Nephron (organoid): ENCODE results near the gene GALP.
"Not testable (repeated sequence)": the region's sequence is repeated elsewhere in the genome, so short reads cannot be mapped to it uniquely, and the experiment has no call there.

Experiments
- H3K27ac Mint-ChIP-seq, 3 experiments: 2 replicates each; pipeline ENCODE4 v1.8.0; 2020; ENCODE audit warnings: mixed read lengths in 3 of 3, mild to moderate bottlenecking in 2 of 3, moderate library complexity in 1 of 3
- H3K27me3 Mint-ChIP-seq: 2 replicates; pipeline ENCODE4 v1.8.0; 2021; ENCODE audit warnings: low read depth, mild to moderate bottlenecking, moderate library complexity, mixed read lengths
- H3K36me3 Mint-ChIP-seq: 2 replicates; pipeline ENCODE4 v1.8.0; 2020; ENCODE audit warnings: low read depth, mixed read lengths
- H3K4me1 Mint-ChIP-seq: 2 replicates; pipeline ENCODE4 v1.8.0; 2020; ENCODE audit warnings: mixed read lengths
- H3K4me3 Mint-ChIP-seq, 3 experiments: 2 replicates each; pipeline ENCODE4 v1.8.0; 2020; ENCODE audit warnings: mild to moderate bottlenecking in 3 of 3, mixed read lengths in 3 of 3, moderate library complexity in 2 of 3
- H3K9me3 Mint-ChIP-seq: 2 replicates; pipeline ENCODE4 v1.8.0; 2020; ENCODE audit warnings: mixed read lengths
- CTCF ChIP-seq, 3 experiments: fragments of 200-600 bp; sonication (generic); IDR thresholded peaks; one replicate each; pipeline ENCODE4 v1.5.0; 2021; ENCODE audit warnings: antibody characterized with exemption in 3 of 3; ENCODE audit not compliant: unreplicated experiment in 3 of 3

The GALP gene

GRCh38 chr19:56218961-56219360, 43.2 kb downstream of the GALP start:
- Mint-ChIP-seq H3K4me3 (no peak overlapping the region), H3K9me3 (peaks cover 2% of the 10 kb centered on the region), H3K27me3 (peaks cover 11% of the 10 kb centered on the region), H3K27ac (no peak overlapping the region), H3K36me3 (peaks cover 22% of the 10 kb centered on the region), H3K4me1 (no peaks in the 10 kb centered on the region)
- TF ChIP-seq CTCF (IDR thresholded peaks at IDR 0.05; ENCODE audit: unreplicated experiment in 3 of 3): no peak

- H3K27ac Mint-ChIP-seq, H3K9me3 Mint-ChIP-seq, H3K27me3 Mint-ChIP-seq, H3K4me3 Mint-ChIP-seq, H3K4me1 Mint-ChIP-seq: not testable (repeated sequence)
- H3K36me3 Mint-ChIP-seq: peaks cover 22% of the 10 kb centered on the region
These were observed 45.6 kb downstream of the GALP start for GRCh38 chr19:56221442-56221841.

GRCh38 chr19:56221851-56222250, 46.0 kb downstream of the GALP start:
- H3K4me3 Mint-ChIP-seq: no peak overlapping the region

GRCh38 chr19:56222901-56223300, 47.1 kb downstream of the GALP start:
- peaks cover 5% of the 10 kb centered on the region for H3K27me3 Mint-ChIP-seq
- no peak overlapping the region for H3K27ac Mint-ChIP-seq
- peaks cover 22% of the 10 kb centered on the region for H3K36me3 Mint-ChIP-seq

More at GRCh38 chr19:56221851-56222250, 46.0 kb downstream of the GALP start:
- Mint-ChIP-seq H3K27ac (no peak overlapping the region), H3K27me3 (peaks cover 5% of the 10 kb centered on the region), H3K9me3 (peaks cover 2% of the 10 kb centered on the region), H3K36me3 (peaks cover 22% of the 10 kb centered on the region), H3K4me1 (no peaks in the 10 kb centered on the region)
- no peak for TF ChIP-seq CTCF (IDR thresholded peaks at IDR 0.05; ENCODE audit: unreplicated experiment in 3 of 3)

GRCh38 chr19:56223481-56223880, 47.7 kb downstream of the GALP start:
- Mint-ChIP-seq H3K4me1 (no peaks in the 10 kb centered on the region), H3K27ac (no peak overlapping the region), H3K9me3 (peaks cover 2% of the 10 kb centered on the region), H3K27me3 (no peaks in the 10 kb centered on the region), H3K36me3 (peaks cover 22% of the 10 kb centered on the region), H3K4me3 (no peak overlapping the region)
- TF ChIP-seq CTCF (IDR thresholded peaks at IDR 0.05; ENCODE audit: unreplicated experiment in 3 of 3): no peak

More at GRCh38 chr19:56222901-56223300, 47.1 kb downstream of the GALP start:
- H3K4me3 Mint-ChIP-seq: no peak overlapping the region
- no peaks in the 10 kb centered on the region for H3K4me1 Mint-ChIP-seq
- no peak for TF ChIP-seq CTCF (IDR thresholded peaks at IDR 0.05; ENCODE audit: unreplicated experiment in 3 of 3)
- H3K9me3 Mint-ChIP-seq: peaks cover 2% of the 10 kb centered on the region
